DMS 273 (cell line): ENCODE measurements around the gene TMEM175.
A peak's percentile ranks its signal among the peaks of the same experiment; 100 is the strongest.

Source experiments
- DNase-seq: peaks from one replicate; lab custom pipeline; 2025; ENCODE audit not compliant: unreplicated experiment; lab: John Stamatoyannopoulos, UW

Gene TMEM175

DNA sequence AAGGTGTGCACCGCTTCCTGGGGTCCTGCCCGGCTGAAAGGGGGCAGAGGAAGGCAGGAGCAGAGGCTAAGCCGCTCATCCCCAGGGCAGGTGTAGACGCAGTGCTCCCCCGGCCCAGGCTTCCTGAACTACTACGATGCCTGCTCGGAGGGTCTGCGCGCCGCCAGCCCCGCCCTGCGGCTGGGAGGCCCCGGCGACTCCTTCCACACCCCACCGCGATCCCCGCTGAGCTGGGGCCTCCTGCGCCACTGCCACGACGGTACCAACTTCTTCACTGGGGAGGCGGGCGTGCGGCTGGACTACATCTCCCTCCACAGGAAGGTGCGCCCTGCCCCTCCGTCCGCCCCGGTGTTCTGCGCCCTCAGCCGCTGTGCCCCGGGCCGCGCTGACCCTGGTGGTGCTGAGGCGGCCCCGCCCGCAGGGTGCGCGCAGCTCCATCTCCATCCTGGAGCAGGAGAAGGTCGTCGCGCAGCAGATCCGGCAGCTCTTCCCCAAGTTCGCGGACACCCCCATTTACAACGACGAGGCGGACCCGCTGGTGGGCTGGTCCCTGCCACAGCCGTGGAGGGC lies 69.4 kb downstream of the TMEM175 start:
- no peak for DNase-seq

DNA sequence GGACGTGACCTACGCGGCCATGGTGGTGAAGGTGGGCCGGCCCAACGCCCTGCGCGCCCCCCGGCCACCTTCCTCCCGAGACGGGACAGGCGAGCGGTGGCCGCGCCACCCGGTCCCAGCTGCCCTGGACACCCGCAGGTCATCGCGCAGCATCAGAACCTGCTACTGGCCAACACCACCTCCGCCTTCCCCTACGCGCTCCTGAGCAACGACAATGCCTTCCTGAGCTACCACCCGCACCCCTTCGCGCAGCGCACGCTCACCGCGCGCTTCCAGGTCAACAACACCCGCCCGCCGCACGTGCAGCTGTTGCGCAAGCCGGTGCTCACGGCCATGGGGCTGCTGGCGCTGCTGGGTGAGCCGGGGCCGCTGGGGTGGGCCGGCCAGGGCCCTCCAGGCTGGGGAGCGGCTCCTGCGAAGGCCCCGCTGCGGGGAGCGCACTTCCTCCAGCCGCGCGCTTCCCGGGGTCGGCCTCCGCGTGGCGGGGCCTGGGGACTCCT lies 69.9 kb downstream of the TMEM175 start:
- peak; percentile 74 for DNase-seq

DNA sequence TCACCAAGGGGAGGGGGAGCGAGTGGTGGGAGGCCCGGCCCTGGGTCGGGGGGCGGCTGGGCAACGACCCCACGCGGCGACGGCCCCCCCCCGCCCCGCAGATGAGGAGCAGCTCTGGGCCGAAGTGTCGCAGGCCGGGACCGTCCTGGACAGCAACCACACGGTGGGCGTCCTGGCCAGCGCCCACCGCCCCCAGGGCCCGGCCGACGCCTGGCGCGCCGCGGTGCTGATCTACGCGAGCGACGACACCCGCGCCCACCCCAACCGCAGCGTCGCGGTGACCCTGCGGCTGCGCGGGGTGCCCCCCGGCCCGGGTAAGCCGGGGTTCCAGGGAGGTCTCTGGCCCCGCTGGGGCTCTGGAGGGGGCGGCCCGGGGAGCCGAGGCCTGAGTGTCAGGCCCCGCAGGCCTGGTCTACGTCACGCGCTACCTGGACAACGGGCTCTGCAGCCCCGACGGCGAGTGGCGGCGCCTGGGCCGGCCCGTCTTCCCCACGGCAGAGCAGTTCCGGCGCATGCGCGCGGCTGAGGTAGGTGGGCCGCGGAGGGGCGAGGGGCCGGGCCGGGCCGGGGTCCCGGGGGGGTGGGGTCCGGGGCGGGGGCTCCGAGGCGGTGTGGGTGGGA lies 70.5 kb downstream of the TMEM175 start:
- peak; percentile 29 for DNase-seq

DNA sequence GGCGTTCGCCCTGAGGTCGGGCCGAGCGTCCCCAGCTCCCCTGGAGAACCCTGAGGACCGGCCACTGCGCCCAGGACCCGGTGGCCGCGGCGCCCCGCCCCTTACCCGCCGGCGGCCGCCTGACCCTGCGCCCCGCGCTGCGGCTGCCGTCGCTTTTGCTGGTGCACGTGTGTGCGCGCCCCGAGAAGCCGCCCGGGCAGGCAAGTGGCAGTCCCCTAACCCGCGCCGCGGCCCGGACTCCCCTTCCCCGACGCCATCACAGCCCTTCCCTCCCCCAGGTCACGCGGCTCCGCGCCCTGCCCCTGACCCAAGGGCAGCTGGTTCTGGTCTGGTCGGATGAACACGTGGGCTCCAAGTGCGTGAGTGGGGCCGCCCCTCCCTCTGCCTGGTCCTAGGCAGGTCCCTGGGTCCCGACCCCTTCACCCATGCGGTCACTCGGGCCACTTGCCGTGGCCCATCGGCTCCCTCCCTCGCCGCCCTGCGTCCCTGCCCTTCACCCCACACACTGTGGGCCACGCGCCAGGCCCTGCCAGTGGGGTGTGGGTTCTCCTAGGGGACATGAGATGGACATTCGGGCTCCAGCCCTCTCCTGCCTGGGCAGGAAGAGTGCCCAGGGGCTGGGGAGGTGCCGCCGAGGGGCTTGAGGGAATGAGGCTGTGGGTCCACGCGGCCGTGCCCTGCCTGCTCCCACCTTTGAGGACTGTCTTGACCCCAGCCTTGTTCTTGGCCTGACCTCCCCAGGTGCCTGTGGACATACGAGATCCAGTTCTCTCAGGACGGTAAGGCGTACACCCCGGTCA lies 71.2 kb downstream of the TMEM175 start:
- DNase-seq, result no peak

DNA sequence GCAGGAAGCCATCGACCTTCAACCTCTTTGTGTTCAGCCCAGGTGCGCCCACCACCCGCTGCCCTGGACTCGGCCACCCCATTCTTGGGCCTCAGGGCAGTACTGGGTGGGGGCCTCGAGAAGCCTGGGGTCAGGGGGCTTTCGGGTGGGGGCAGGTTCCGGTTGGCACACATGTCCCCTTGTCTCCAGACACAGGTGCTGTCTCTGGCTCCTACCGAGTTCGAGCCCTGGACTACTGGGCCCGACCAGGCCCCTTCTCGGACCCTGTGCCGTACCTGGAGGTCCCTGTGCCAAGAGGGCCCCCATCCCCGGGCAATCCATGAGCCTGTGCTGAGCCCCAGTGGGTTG lies 71.8 kb downstream of the TMEM175 start:
- no peak for DNase-seq

DNA sequence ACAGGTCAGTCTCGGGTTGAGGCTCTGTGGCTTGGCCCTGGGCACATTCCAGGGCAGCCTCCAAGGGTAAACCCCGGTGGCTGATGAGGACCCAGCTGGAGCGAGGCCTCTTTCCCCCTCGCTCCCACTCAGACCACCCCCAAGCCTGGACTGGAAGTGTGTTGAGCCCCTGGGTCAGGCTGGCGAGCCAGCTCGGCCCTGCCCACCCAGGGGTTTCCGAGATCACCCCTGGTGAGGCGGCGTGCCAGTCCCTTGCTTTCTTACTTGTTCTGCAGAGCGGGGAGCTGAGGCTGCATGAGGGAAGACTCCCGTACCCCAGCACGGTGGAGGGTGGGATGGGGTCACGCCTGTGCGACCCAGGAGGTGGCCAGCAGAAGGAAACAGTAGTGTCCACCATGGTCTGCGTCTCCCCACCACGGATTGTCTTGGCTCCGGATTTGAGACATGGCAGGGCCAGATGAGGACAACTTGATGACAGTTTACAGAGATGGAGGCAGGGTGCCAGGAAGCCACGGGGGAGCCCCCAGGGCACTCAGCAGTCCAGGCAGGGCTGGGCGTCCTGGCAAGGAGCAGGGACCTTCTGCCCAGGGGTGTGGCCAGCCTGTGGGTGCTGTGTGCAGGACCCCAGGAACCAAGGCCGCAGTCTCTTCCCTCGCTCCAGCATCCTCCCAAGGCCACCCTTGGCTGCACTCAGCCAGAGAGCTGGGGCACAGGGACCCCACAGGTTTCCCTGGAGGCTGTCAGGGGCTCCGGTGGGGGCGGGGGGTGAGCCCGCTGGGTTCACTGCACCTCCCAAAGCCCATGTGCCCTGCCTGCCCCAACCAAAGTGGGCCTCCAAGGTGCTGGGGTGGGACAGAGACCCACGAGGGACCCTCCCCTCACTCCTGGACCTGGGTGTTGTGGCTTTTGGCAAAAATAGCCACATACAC lies 72.6 kb downstream of the TMEM175 start:
- DNase-seq, result no peak

DNA sequence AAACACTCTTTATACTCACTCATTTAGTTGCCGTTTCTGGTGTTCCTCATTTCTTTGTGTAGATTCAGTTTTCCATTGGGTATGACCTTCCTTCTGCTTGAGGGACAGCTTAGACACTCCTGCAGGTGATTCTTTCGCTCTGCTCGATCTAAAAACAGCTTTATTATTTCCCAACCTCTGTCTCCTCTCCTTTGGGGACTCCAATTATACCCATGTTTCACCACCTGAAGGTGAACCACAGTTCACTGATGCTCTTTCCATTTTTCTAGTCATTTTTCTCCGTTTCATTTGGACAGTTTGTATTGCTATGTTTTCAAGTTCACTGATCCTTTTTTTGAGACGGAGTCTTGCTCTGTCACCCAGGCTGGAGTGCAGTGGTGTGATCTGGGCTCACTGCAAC lies 74.6 kb downstream of the TMEM175 start:
- no peak for DNase-seq
